ENCODE measurements around the gene RNF167.

The RNF167 gene

GRCh38 chr17:4944554-4945175 is 4.6 kb downstream of the RNF167 start:
- peak overlapping the region; percentile 55 for H3K9ac ChIP-seq
- peaks cover 74% of the 10 kb centered on the region for H4K20me1 ChIP-seq
- H3K9me3 ChIP-seq, result no peaks in the 10 kb centered on the region
- no peak for TF ChIP-seq Cebpa-rat (IDR thresholded peaks at IDR 0.05)
- H3K4me1 ChIP-seq, result peaks cover 62% of the 10 kb centered on the region
- H3K27ac ChIP-seq, result peak overlapping the region; percentile 29; the same call in 1 of the 2 replicates
- H3K27me3 ChIP-seq, result no peaks in the 10 kb centered on the region
- peaks cover 52% of the 10 kb centered on the region for H3K36me3 ChIP-seq
- H3K4me3 ChIP-seq, result peak overlapping the region; percentile 100
- H3K4me2 ChIP-seq, result peak overlapping the region; percentile 99

DNA sequence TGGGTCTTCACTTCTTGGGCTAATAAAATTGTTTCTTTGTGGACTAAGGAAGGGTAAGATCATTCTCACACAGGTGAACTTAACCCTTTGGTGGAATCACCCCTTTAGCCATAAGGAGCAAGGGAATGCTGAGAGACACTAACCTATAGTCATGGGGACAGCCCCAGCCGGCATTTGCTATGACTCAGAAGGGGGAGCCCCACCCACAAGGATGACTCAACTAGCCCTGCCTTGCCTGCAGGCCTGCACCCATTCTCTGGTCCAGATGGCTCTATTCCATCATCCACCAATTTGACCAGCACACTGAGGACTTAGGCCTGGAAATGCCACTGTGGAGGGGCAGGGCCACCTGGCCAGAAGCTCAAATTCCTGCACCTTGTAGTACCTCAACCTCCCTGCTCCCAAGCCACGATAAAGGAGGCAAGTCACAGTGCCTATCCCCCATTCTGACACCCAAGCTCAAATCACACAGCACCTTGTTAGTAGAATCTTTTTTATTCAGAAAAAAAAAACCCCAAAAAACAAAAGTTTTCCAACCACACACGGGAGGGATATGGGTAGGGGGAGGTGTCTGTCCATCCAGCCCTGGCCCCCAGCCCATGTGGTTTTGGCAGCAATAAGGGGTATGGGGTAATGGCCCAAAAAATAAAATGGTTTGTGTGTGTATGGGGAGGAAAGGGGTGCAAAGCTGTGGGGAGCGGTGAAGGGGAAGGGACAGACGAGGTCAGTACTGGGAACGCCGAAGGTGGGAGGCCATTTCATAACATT is 5.3 kb downstream of the RNF167 start:
- 0 out of 2 replicates have a peak overlapping the region, but pooled peaks have one; percentile 14 for H3K27ac ChIP-seq
- H3K4me3 ChIP-seq, result peak overlapping the region; percentile 100
- H3K36me3 ChIP-seq, result peaks cover 52% of the 10 kb centered on the region
- peaks cover 65% of the 10 kb centered on the region for H3K4me1 ChIP-seq
- no peak for TF ChIP-seq Cebpa-rat (IDR thresholded peaks at IDR 0.05)
- H3K27me3 ChIP-seq, result no peaks in the 10 kb centered on the region
- H4K20me1 ChIP-seq, result peaks cover 74% of the 10 kb centered on the region
- no peaks in the 10 kb centered on the region for H3K9me3 ChIP-seq
- H3K4me2 ChIP-seq, result peak overlapping the region; percentile 99
- H3K9ac ChIP-seq, result peak overlapping the region; percentile 55

DNA sequence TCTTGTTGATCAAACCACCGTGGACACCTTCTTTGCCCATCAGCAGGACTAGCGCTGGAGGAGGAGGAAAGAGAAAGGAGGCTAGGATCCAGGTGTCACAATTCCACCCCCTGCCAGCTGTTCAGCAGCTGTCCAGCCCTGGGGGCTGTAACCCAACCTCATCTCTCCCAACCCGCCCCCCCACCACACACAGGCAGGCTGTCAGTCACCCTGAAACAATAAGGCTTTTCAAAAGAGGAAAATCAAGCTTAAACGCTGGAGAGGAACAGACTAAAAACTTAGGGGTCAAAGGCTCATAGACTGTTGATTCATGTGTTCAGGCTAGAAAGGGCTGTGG is 5.8 kb downstream of the RNF167 start:
- H3K4me1 ChIP-seq, result peaks cover 69% of the 10 kb centered on the region

GRCh38 chr17:4946312-4946976 is 6.4 kb downstream of the RNF167 start:
- Histone ChIP-seq H3K9me3 (no peaks in the 10 kb centered on the region), H3K36me3 (peaks cover 52% of the 10 kb centered on the region), H3K27ac (peak overlapping the region; percentile 99; the same call in 1 of the 2 replicates), H3K4me1 (peaks cover 69% of the 10 kb centered on the region), H3K4me2 (peak overlapping the region; percentile 99), H3K27me3 (no peaks in the 10 kb centered on the region), H3K9ac (peak overlapping the region; percentile 99), H3K4me3 (peak overlapping the region; percentile 100), H4K20me1 (peaks cover 69% of the 10 kb centered on the region)
- no peak for TF ChIP-seq Cebpa-rat (IDR thresholded peaks at IDR 0.05)

More for the DNA sequence above, 5.8 kb downstream of the RNF167 start:
- Histone ChIP-seq H3K27ac (no peak overlapping the region), H3K36me3 (peaks cover 52% of the 10 kb centered on the region), H3K4me2 (peak overlapping the region; percentile 99), H3K9me3 (no peaks in the 10 kb centered on the region), H4K20me1 (peaks cover 74% of the 10 kb centered on the region), H3K27me3 (no peaks in the 10 kb centered on the region), H3K9ac (peak overlapping the region; percentile 99), H3K4me3 (peak overlapping the region; percentile 100)
- TF ChIP-seq Cebpa-rat (IDR thresholded peaks at IDR 0.05), result no peak

DNA sequence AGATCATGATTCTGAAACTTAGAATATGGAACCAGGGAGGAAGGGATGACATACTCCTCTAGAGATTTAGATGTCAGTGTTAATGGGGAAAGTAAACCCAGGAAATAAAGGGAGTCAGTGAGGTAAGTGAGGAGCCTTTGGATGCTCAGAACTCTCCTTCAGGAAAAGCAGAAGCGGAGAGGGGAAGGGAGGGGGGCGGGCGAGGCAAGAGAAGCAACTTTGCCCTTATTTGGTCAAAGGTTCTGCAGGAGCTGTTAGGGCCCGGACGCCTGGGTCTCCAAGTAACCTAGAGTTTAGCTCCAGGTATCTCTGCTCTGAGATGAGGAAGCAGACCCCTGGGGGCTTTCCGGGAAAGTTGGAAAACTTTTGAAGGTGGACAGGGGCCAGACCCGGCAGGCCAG is 6.9 kb downstream of the RNF167 start:
- Histone ChIP-seq H3K9me3 (no peaks in the 10 kb centered on the region), H3K4me3 (peak overlapping the region; percentile 100), H3K27ac (peak overlapping the region; percentile 99; the same call in 1 of the 2 replicates), H3K4me1 (peaks cover 69% of the 10 kb centered on the region), H3K9ac (peak overlapping the region; percentile 99), H3K4me2 (peak overlapping the region; percentile 99), H4K20me1 (peaks cover 63% of the 10 kb centered on the region), H3K27me3 (no peaks in the 10 kb centered on the region), H3K36me3 (peaks cover 48% of the 10 kb centered on the region)
- TF ChIP-seq Cebpa-rat (IDR thresholded peaks at IDR 0.05), result no peak

GRCh38 chr17:4947411-4948165 is 7.5 kb downstream of the RNF167 start:
- Histone ChIP-seq H3K9me3 (no peaks in the 10 kb centered on the region), H3K4me2 (peak overlapping the region; percentile 99), H3K27ac (peak overlapping the region; percentile 99), H3K9ac (peak overlapping the region; percentile 99), H3K36me3 (peaks cover 42% of the 10 kb centered on the region), H3K27me3 (no peaks in the 10 kb centered on the region), H3K4me1 (peaks cover 69% of the 10 kb centered on the region), H4K20me1 (peaks cover 57% of the 10 kb centered on the region), H3K4me3 (peak overlapping the region; percentile 100)
- TF ChIP-seq Cebpa-rat (IDR thresholded peaks at IDR 0.05), result no peak

DNA sequence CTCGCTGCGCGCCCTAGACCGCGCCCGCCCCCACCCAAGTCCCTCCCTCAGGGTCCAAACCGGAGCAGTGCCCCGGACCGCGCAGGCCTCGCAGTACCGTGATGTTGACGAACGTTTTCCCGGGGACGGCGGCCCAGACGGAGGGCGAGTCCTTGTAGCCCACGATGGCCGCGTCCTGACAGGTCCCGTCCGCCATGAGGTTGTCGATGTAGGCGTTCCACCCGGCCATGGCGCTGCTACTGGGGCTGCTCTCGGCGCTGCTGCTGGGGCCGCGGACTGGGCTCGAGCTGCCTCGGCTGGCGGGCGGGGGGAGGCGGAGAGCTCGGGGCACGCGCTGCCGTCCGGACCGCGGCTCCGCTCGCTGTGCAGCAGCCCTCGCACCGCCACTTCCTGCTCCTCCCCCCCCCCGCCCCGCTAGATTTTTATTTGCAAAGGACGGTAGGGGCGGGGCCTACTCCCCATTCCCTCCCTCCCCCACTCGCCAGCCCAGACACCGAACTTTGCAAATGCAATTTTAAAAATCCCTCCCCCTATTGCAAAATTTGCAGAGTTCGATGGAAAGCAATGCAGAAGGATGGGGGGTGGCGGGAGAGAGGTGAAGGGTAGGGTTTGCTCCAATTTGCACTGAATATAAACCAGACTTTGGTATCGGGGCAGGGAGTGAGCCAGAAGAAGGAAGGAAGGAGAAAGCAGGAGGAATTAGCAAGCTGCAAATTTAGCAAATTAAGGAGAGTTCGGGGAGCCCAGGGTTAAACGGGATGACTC is 8.3 kb downstream of the RNF167 start, which contains the start of gene PFN1:
Gene PFN1 (minus strand): TSS at position 365 of the 765 bp plus-strand sequence. CDS start 136 bp downstream, at position 229.
- TF ChIP-seq Cebpa-rat (IDR thresholded peaks at IDR 0.05), result peak; percentile 80
- H3K9ac ChIP-seq, result peak within 1 kb of the TSS; percentile 99
- H3K9me3 ChIP-seq, result no peaks in the 10 kb centered on the region
- peak within 1 kb of the TSS; percentile 99 for H3K4me2 ChIP-seq
- H3K4me1 ChIP-seq, result peaks cover 69% of the 10 kb centered on the region
- peak within 1 kb of the TSS; percentile 100 for H3K4me3 ChIP-seq
- peaks cover 50% of the 10 kb centered on the region for H4K20me1 ChIP-seq
- peak within 1 kb of the TSS; percentile 99 for H3K27ac ChIP-seq
- peaks cover 35% of the 10 kb centered on the region for H3K36me3 ChIP-seq
- no peaks in the 10 kb centered on the region for H3K27me3 ChIP-seq

DNA sequence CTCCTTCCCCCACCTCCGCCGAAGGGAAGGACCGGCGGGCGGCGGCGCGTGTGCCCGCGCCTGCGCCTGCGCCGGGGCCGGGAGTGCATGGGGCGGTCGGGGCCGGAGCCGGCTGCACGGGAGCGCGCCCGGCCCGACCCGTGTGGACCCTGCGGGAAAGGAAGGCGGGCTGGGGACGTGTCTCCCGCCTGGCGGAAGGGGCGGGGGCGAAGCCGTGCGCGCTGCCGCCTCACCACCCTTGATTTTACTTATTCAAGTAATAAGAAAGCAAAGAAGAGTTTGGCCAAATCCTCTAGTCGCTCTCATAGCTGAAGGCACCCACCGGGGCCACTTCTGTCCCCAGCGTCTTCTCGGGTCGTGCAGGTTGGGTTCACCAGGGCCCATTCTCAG is 8.9 kb downstream of the RNF167 start:
- TF ChIP-seq Cebpa-rat (IDR thresholded peaks at IDR 0.05), result 0 out of 2 replicates have a peak, but pooled peaks have one; percentile 3
- Histone ChIP-seq H3K9me3 (no peaks in the 10 kb centered on the region), H3K9ac (peak overlapping the region; percentile 91), H3K4me3 (peak overlapping the region; percentile 100), H3K36me3 (peaks cover 29% of the 10 kb centered on the region), H3K4me2 (peak overlapping the region; percentile 98), H3K27me3 (no peaks in the 10 kb centered on the region), H4K20me1 (peaks cover 44% of the 10 kb centered on the region), H3K27ac (peak overlapping the region; percentile 99), H3K4me1 (peaks cover 69% of the 10 kb centered on the region)
